ENCODE measurements around the gene RBM4B. TPM values are rescaled to one million over a fixed set of nuclear protein-coding genes. Genes with fewer than 3 reads are reported as not detected.

The RBM4B gene
- total RNA-seq, 1 donor from 2014 or later = 34.4 TPM

GRCh38 chr11:66639066-66639813 lies 38.4 kb downstream of the RBM4B start:
- peaks cover 73% of the 10 kb centered on the region for H3K4me1 Mint-ChIP-seq
- H3K27ac Mint-ChIP-seq = peak overlapping the region; percentile 98
- no peaks in the 10 kb centered on the region for H3K27me3 Mint-ChIP-seq
- TF ChIP-seq CTCF (IDR thresholded peaks at IDR 0.05) = no peak
- CTCF ChIA-PET = interaction anchor here (0.8 to 4.3 kb wide), 8 partner anchors 17 to 159 kb away, joined by 3 to 29 read pairs (median 4); partner anchors contain the start of genes CCDC87, CCS, DPP3 and RBM14
- H3K4me3 Mint-ChIP-seq = peak overlapping the region; percentile 99
- peaks cover 69% of the 10 kb centered on the region for H3K36me3 Mint-ChIP-seq (ENCODE audit: low read depth)
- no peak for DNase-seq
- intact Hi-C loops (cut with micrococcal nuclease) = loop anchor here (2.0 kb wide), 1 partner anchor 20 kb away; no protein-coding TSS in a partner anchor
- no peak for ATAC-seq (ENCODE audit: low read depth)
- no peaks in the 10 kb centered on the region for H3K9me3 Mint-ChIP-seq
- POLR2A ChIA-PET = interaction anchor here (0.6 to 11.1 kb wide), 22 partner anchors 8 to 320 kb away, joined by 3 to 272 read pairs (median 7); partner anchors contain the start of genes ACTN3, CCDC87, CCS and RBM14

GRCh38 chr11:66638177-66639065 lies 39.3 kb downstream of the RBM4B start, which contains the start of gene RBM4:
TSS of gene RBM4 (plus strand) at chr11:66638703. CDS start at chr11:66639712, 1,009 bp downstream.
- no peaks in the 10 kb centered on the region for H3K27me3 Mint-ChIP-seq
- peaks cover 63% of the 10 kb centered on the region for H3K36me3 Mint-ChIP-seq (ENCODE audit: low read depth)
- peak; percentile 78 for DNase-seq
- POLR2A ChIA-PET = interaction anchor here (0.6 to 11.1 kb wide), 32 partner anchors 8 to 748 kb away, joined by 3 to 272 read pairs (median 6); partner anchors contain the start of genes ACTN3, CCDC85B, CCDC87 and CCS
- ATAC-seq (ENCODE audit: low read depth) = peak; percentile 95
- H3K4me1 Mint-ChIP-seq = peaks cover 67% of the 10 kb centered on the region
- intact Hi-C loops (cut with micrococcal nuclease) = loop anchor here (1.0 to 2.0 kb wide), 7 partner anchors 20 to 92 kb away; partner anchors contain the start of genes ACTN3, CCDC87, CCS and RBM14
- H3K9me3 Mint-ChIP-seq = no peaks in the 10 kb centered on the region
- peak within 1 kb of the TSS; percentile 99 for H3K4me3 Mint-ChIP-seq
- H3K27ac Mint-ChIP-seq = peak within 1 kb of the TSS; percentile 98
- CTCF ChIA-PET = interaction anchor here (0.6 to 4.3 kb wide), 15 partner anchors 17 to 200 kb away, joined by 3 to 29 read pairs (median 4); partner anchors contain the start of genes CCDC87, CCS, DPP3 and MRPL11
- TF ChIP-seq CTCF (IDR thresholded peaks at IDR 0.05) = no peak

GRCh38 chr11:66637557-66638176 lies 40.0 kb downstream of the RBM4B start:
- intact Hi-C loops (cut with micrococcal nuclease) = loop anchor here (1.0 to 2.0 kb wide), 7 partner anchors 21 to 91 kb away; partner anchors contain the start of genes ACTN3, CCDC87, CCS and RBM14
- ChIA-PET CTCF (interaction anchor here (0.6 to 4.3 kb wide), 12 partner anchors 16 to 199 kb away, joined by 3 to 29 read pairs (median 4); partner anchors contain the start of genes CCDC87, MRPL11, RBM14 and RBM4B), POLR2A (interaction anchor here (0.7 to 11.1 kb wide), 27 partner anchors 9 to 747 kb away, joined by 3 to 272 read pairs (median 7); partner anchors contain the start of genes ACTN3, CCDC85B, CCDC87 and CCS)
- TF ChIP-seq CTCF (IDR thresholded peaks at IDR 0.05) = no peak
- H3K4me1 Mint-ChIP-seq = peaks cover 62% of the 10 kb centered on the region
- H3K36me3 Mint-ChIP-seq (ENCODE audit: low read depth) = peaks cover 60% of the 10 kb centered on the region
- H3K27ac Mint-ChIP-seq = peak overlapping the region; percentile 98
- H3K27me3 Mint-ChIP-seq = no peaks in the 10 kb centered on the region
- H3K9me3 Mint-ChIP-seq = no peaks in the 10 kb centered on the region
- DNase-seq = no peak
- no peak for ATAC-seq (ENCODE audit: low read depth)
- peak overlapping the region; percentile 99 for H3K4me3 Mint-ChIP-seq

- H3K36me3 Mint-ChIP-seq (ENCODE audit: low read depth) = peaks cover 54% of the 10 kb centered on the region
- peaks cover 59% of the 10 kb centered on the region for H3K4me1 Mint-ChIP-seq
- peak overlapping the region; percentile 4 for H3K4me3 Mint-ChIP-seq
- peak overlapping the region; percentile 41 for H3K27ac Mint-ChIP-seq
- no peaks in the 10 kb centered on the region for H3K9me3 Mint-ChIP-seq
- no peaks in the 10 kb centered on the region for H3K27me3 Mint-ChIP-seq
- no peak for TF ChIP-seq CTCF (IDR thresholded peaks at IDR 0.05)
- intact Hi-C loops (cut with micrococcal nuclease) = no loop called here
- ATAC-seq (ENCODE audit: low read depth) (no peak), DNase-seq (no peak)
- ChIA-PET CTCF (interaction anchor here (1.3 kb wide), 1 partner anchor 42 kb away, joined by 3 read pairs; no protein-coding TSS in a partner anchor), POLR2A (interaction anchor here (0.7 to 11.1 kb wide), 4 partner anchors 14 to 206 kb away, joined by 3 to 272 read pairs (median 12); partner anchors contain the start of genes RBM14 and RCE1)
These were observed 41.3 kb downstream of the RBM4B start for GRCh38 chr11:66636411-66636810.

Data from activated B cell treated with CpG ODN at 0.5 μM for 24 hours (primary cell).